Measurements from ENCODE around the gene AHCY. TPM values are rescaled to one million over a fixed set of nuclear protein-coding genes. Genes with fewer than 3 reads are reported as not detected.
A peak's percentile ranks its signal among the peaks of the same experiment; 100 is the strongest.

The AHCY gene
- total RNA-seq, 1 experiment from 2014 or later: 273 TPM

- no peak for DNase-seq
- peaks cover 50% of the 10 kb centered on the region for H3K4me1 ChIP-seq (replicated peaks; ENCODE audit: insufficient read depth)
- ChIA-PET POLR2A (ENCODE audit: unreplicated experiment) (interaction anchor here (0.5 to 0.6 kb wide), 3 partner anchors 112 to 405 kb away, joined by 3 to 5 read pairs (median 4); no protein-coding TSS in a partner anchor), CTCF (interaction anchor here (0.6 to 2.7 kb wide), 22 partner anchors 24 to 458 kb away, joined by 3 to 24 read pairs (median 5); partner anchors contain the start of gene ITCH)
- H3K9me3 ChIP-seq (ENCODE audit: insufficient read depth, low read depth): no peaks in the 10 kb centered on the region
- peaks cover 37% of the 10 kb centered on the region for H3F3A ChIP-seq (ENCODE audit: insufficient read depth, low read depth)
- H3K36me3 ChIP-seq (ENCODE audit: low read depth): no peaks in the 10 kb centered on the region
- H3K4me2 ChIP-seq: peak overlapping the region; percentile 60
- 0 out of 2 replicates have a peak, but pooled peaks cover 5% of the 10 kb centered on the region for H3K79me2 ChIP-seq (ENCODE audit: low read depth)
- no peaks in the 10 kb centered on the region for H3K27me3 ChIP-seq (ENCODE audit: insufficient read depth, low read depth)
- H3K27ac ChIP-seq: no peak overlapping the region
- H4K20me1 ChIP-seq (ENCODE audit: insufficient read depth): no peaks in the 10 kb centered on the region
- TF ChIP-seq, protein P1, sequence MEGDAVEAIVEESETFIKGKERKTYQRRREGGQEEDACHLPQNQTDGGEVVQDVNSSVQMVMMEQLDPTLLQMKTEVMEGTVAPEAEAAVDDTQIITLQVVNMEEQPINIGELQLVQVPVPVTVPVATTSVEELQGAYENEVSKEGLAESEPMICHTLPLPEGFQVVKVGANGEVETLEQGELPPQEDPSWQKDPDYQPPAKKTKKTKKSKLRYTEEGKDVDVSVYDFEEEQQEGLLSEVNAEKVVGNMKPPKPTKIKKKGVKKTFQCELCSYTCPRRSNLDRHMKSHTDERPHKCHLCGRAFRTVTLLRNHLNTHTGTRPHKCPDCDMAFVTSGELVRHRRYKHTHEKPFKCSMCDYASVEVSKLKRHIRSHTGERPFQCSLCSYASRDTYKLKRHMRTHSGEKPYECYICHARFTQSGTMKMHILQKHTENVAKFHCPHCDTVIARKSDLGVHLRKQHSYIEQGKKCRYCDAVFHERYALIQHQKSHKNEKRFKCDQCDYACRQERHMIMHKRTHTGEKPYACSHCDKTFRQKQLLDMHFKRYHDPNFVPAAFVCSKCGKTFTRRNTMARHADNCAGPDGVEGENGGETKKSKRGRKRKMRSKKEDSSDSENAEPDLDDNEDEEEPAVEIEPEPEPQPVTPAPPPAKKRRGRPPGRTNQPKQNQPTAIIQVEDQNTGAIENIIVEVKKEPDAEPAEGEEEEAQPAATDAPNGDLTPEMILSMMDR (conservative IDR thresholded peaks at IDR 0.05): no peak
- no peak for TF ChIP-seq EZH2 (IDR thresholded peaks at IDR 0.05; ENCODE audit: low read depth)
- no peak overlapping the region for H3K4me3 ChIP-seq
- no peak overlapping the region for H2AFZ ChIP-seq
- no peaks in the 10 kb centered on the region for H3K9me2 ChIP-seq (ENCODE audit: insufficient read depth)
- BruUV-seq (replicated peaks): no TSS peak
- intact Hi-C loops (cut with micrococcal nuclease; ENCODE audit: unreplicated experiment): loop anchor here (1.0 to 5.0 kb wide), 4 partner anchors 110 to 393 kb away; partner anchors contain the start of gene TP53INP2
Observed at GRCh38 chr20:34312024-34312460, 8.9 kb upstream of the AHCY start.

- no peaks in the 10 kb centered on the region for H3K9me2 ChIP-seq (ENCODE audit: insufficient read depth)
- DNase-seq: peak in 1 of 2 experiments; percentile 46
- CTCF ChIA-PET: interaction anchor here (0.6 to 2.7 kb wide), 8 partner anchors 36 to 214 kb away, joined by 3 to 24 read pairs (median 4); partner anchors contain the start of gene ITCH
- 0 out of 2 replicates have a peak, but pooled peaks cover 5% of the 10 kb centered on the region for H3K79me2 ChIP-seq (ENCODE audit: low read depth)
- no peak overlapping the region for H3K4me2 ChIP-seq
- no peaks in the 10 kb centered on the region for H4K20me1 ChIP-seq (ENCODE audit: insufficient read depth)
- H3K27ac ChIP-seq: no peak overlapping the region
- no peak overlapping the region for H3K4me3 ChIP-seq
- H3K9me3 ChIP-seq (ENCODE audit: insufficient read depth, low read depth): no peaks in the 10 kb centered on the region
- no peaks in the 10 kb centered on the region for H3K27me3 ChIP-seq (ENCODE audit: insufficient read depth, low read depth)
- intact Hi-C loops (cut with micrococcal nuclease; ENCODE audit: unreplicated experiment): loop anchor here (1.0 to 5.0 kb wide), 4 partner anchors 111 to 393 kb away; partner anchors contain the start of gene TP53INP2
- TF ChIP-seq, protein P1 (conservative IDR thresholded peaks at IDR 0.05): no peak
- TF ChIP-seq EZH2 (IDR thresholded peaks at IDR 0.05; ENCODE audit: low read depth): no peak
- no TSS peak for BruUV-seq (replicated peaks)
- H3F3A ChIP-seq (ENCODE audit: insufficient read depth, low read depth): peaks cover 32% of the 10 kb centered on the region
- H3K4me1 ChIP-seq (replicated peaks; ENCODE audit: insufficient read depth): peaks cover 44% of the 10 kb centered on the region
- no peak overlapping the region for H2AFZ ChIP-seq
- POLR2A ChIA-PET (ENCODE audit: unreplicated experiment): interaction anchor here (0.5 kb wide), 1 partner anchor 113 kb away, joined by 3 read pairs; no protein-coding TSS in a partner anchor
- H3K36me3 ChIP-seq (ENCODE audit: low read depth): no peaks in the 10 kb centered on the region
Observed at GRCh38 chr20:34311118-34312023, 8.2 kb upstream of the AHCY start.

DNA sequence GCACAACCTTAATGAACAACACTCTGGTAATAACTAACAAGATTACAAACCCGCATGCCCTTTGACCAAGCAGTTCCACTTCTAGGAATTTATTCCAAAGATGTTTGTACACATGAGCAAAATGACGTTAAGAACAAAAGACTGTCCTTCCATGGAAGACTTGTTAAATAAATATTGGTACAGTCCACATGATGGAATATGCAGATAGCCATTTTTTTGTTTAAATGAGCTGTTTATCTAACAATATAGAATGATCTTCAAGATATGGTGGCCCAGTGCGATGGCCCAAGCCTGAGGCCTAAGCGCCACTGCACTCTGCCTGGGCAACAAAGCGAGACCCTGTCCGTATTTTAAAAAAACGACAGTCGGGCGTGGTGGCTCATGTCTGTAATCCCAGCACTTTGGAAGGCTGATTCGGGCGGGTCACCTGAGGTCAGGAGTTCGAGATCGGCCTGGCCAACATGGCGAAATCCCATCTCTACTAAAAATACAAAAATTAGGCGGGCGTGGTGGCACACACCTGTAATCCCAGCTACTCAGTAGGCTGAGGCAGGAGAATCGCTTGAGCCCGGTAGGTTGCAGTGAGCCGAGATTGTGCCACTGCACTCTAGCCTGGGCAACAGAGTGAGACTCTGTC is 7.4 kb upstream of the AHCY start:
- ChIA-PET POLR2A (ENCODE audit: unreplicated experiment) (no interaction called here), CTCF (interaction anchor here (0.7 to 1.4 kb wide), 4 partner anchors 22 to 215 kb away, joined by 3 to 5 read pairs (median 5); no protein-coding TSS in a partner anchor)
- no peaks in the 10 kb centered on the region for H4K20me1 ChIP-seq (ENCODE audit: insufficient read depth)
- BruUV-seq (replicated peaks): no TSS peak
- intact Hi-C loops (cut with micrococcal nuclease; ENCODE audit: unreplicated experiment): loop anchor here (5.0 kb wide), 2 partner anchors 112 to 267 kb away; no protein-coding TSS in a partner anchor
- no peak for TF ChIP-seq EZH2 (IDR thresholded peaks at IDR 0.05; ENCODE audit: low read depth)
- TF ChIP-seq, protein P1 (conservative IDR thresholded peaks at IDR 0.05): no peak
- peaks cover 24% of the 10 kb centered on the region for H3F3A ChIP-seq (ENCODE audit: insufficient read depth, low read depth)
- H3K4me2 ChIP-seq: no peak overlapping the region
- no peaks in the 10 kb centered on the region for H3K9me3 ChIP-seq (ENCODE audit: insufficient read depth, low read depth)
- H3K27ac ChIP-seq: no peak overlapping the region
- no peak for DNase-seq
- H3K36me3 ChIP-seq (ENCODE audit: low read depth): no peaks in the 10 kb centered on the region
- H2AFZ ChIP-seq: no peak overlapping the region
- no peak overlapping the region for H3K4me3 ChIP-seq
- peaks cover 36% of the 10 kb centered on the region for H3K4me1 ChIP-seq (replicated peaks; ENCODE audit: insufficient read depth)
- H3K79me2 ChIP-seq (ENCODE audit: low read depth): 0 out of 2 replicates have a peak, but pooled peaks cover 5% of the 10 kb centered on the region
- H3K9me2 ChIP-seq (ENCODE audit: insufficient read depth): no peaks in the 10 kb centered on the region
- H3K27me3 ChIP-seq (ENCODE audit: insufficient read depth, low read depth): no peaks in the 10 kb centered on the region
